Gastroesophageal sphincter (tissue), 4 donors: ENCODE results near the gene CYTH3. TPM values are rescaled to one million over a fixed set of nuclear protein-coding genes. Genes with fewer than 3 reads are reported as not detected.

Experiments used
- ATAC-seq: fragments of 150-250 bp; one replicate; pipeline ENCODE4 v1.9.1; 2016; ENCODE audit warnings: mild to moderate bottlenecking, moderate library complexity
- H3K27ac ChIP-seq, 4 donors: fragments of 200-600 bp; sonication (generic) in 3 of 4; 1 replicate in 3 of 4; 2 replicates in 1 of 4; pipeline ENCODE4 v1.5.1; 2016 to 2019
- H3K27me3 ChIP-seq: fragments of 200-600 bp; sonication (generic); one replicate; pipeline ENCODE4 v1.5.1; 2019
- H3K36me3 ChIP-seq, 2 donors: fragments of 200-600 bp; sonication (generic); one replicate each; pipeline ENCODE4 v1.5.1; 2019; ENCODE audit warnings: control low read depth in 1 of 2
- H3K4me1 ChIP-seq, 3 donors: fragments of 200-600 bp; sonication (generic); 1 replicate in 2 of 3; 2 replicates in 1 of 3; pipeline ENCODE4 v1.5.1; 2016 to 2019; ENCODE audit warnings: control low read depth in 2 of 3
- H3K4me3 ChIP-seq, 2 donors: fragments of 200-600 bp; sonication (generic); one replicate each; pipeline ENCODE4 v1.5.1; 2019; ENCODE audit warnings: mild to moderate bottlenecking in 1 of 2, moderate library complexity in 1 of 2
- H3K9me3 ChIP-seq, 3 donors: fragments of 200-600 bp; sonication (generic); one replicate each; pipeline ENCODE4 v1.5.1; 2017 to 2019; ENCODE audit warnings: control low read depth in 2 of 3
- CTCF ChIP-seq, 4 experiments: fragments of 200-600 bp in 2 of 4; fragments of 450-650 bp in 2 of 4; sonication (generic) in 1 of 4; IDR thresholded peaks; one replicate each; pipeline ENCODE4 v1.5.1; 2017 to 2019; ENCODE audit warnings: antibody characterized with exemption in 4 of 4, mild to moderate bottlenecking in 2 of 4, moderate library complexity in 2 of 4
- EP300 ChIP-seq: sonication (generic); formaldehyde crosslinking; IDR thresholded peaks from one replicate; pipeline ENCODE4 v1.6.1; 2017; ENCODE audit warnings: antibody characterized with exemption, mild to moderate bottlenecking
- POLR2A ChIP-seq, 2 donors: fragments of 450-650 bp; IDR thresholded peaks; one replicate each; pipeline ENCODE4 v1.6.1; 2017; ENCODE audit warnings: antibody characterized with exemption in 2 of 2, mild to moderate bottlenecking in 2 of 2, moderate library complexity in 1 of 2
- POLR2AphosphoS5 ChIP-seq: sonication (generic); formaldehyde crosslinking; IDR thresholded peaks from one replicate; pipeline ENCODE4 v1.6.1; 2017; ENCODE audit warnings: antibody characterized with exemption
- WGBS, 2 donors: methylation state at CpG; one replicate each; pipeline ENCODE4 v1.1.5; 2018; ENCODE audit warnings: low coverage in 1 of 2; 5-methylcytosine and 5-hydroxymethylcytosine counted together
- total RNA-seq, 4 donors: library from RNA; depleted of rRNA; stranded (reverse); fragments of >200 nt; gene quantifications; one replicate each; pipeline ENCODE4 v1.1.0, GENCODE V29; 2016

The CYTH3 gene
- total RNA-seq, 4 donors from 2014 or later = 25.8 to 61.9 (median 39.4) TPM

DNA sequence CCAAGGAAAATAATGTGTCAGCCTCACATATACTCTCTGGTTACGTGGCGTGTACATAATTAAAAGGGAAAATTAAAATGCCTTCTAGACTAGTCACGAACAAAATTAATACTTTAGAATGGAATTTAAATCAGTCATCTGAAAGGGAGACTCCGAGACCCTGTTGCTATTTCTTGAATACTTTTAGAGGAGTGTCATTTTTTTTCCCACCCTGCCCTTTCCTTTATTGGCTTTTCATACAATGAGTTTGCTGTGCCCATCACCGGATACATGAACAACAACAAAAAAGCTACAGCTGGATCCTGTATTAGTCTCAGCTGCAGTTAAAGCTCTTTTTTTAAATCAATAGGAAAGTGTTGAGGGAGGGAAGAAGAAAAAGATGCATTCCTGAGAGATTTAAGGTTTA, 20.1 kb downstream of the CYTH3 start:
- peak overlapping the region in 2 of 4 donors; percentile 6 to 48 for H3K27ac ChIP-seq
- no peaks in the 10 kb centered on the region for H3K36me3 ChIP-seq
- H3K4me3 ChIP-seq = no peak overlapping the region
- ATAC-seq = no peak
- peaks cover 0 to 83% (median 3%) of the 10 kb centered on the region in 3 donors for H3K4me1 ChIP-seq
- no peak for TF ChIP-seq CTCF (IDR thresholded peaks at IDR 0.05)
- no peak for TF ChIP-seq POLR2AphosphoS5
- TF ChIP-seq EP300 = no peak
- no peak for TF ChIP-seq POLR2A (IDR thresholded peaks at IDR 0.05)
- WGBS, 2 donors = 9 to 18% methylated on average over 5 of the region's 5 CpGs
- no peaks in the 10 kb centered on the region for H3K27me3 ChIP-seq
- H3K9me3 ChIP-seq = no peaks in the 10 kb centered on the region

- TF ChIP-seq POLR2A (IDR thresholded peaks at IDR 0.05) (no peak), POLR2AphosphoS5 (no peak), CTCF (IDR thresholded peaks at IDR 0.05) (no peak), EP300 (no peak)
- WGBS, 2 donors = 47 to 50% methylated on average over 2 to 4 of the region's 4 CpGs
- no peak for ATAC-seq
- H3K9me3 ChIP-seq = no peaks in the 10 kb centered on the region
- H3K27me3 ChIP-seq = no peaks in the 10 kb centered on the region
- peaks cover 0 to 83% (median 8%) of the 10 kb centered on the region in 3 donors for H3K4me1 ChIP-seq
- H3K27ac ChIP-seq = peak overlapping the region in 1 of 4 donors; percentile 48
- no peak overlapping the region for H3K4me3 ChIP-seq
- no peaks in the 10 kb centered on the region for H3K36me3 ChIP-seq
These were observed 20.8 kb downstream of the CYTH3 start for GRCh38 chr7:6251653-6252052.

DNA sequence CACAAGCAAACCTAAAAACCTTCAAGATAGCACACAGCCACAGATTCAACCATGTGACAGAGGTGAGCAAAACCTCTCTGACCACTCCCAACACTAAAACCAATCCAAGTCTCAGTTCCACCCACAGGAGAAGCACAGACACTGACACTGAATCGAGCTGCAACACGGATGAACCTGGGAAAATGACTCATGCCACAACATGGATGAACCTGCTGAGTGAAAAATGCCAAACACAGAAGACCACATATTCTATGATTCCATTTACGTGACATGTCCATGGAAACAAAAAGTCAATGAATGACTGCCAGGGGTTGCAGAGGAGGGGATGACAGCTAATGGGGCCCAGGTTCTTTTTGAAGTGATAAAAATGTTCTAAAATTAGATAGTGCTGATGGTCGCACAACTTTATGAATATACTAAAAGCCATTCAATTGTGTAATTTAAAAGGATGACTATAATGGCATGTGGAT, 22.0 kb downstream of the CYTH3 start:
- Histone ChIP-seq H3K9me3 (no peaks in the 10 kb centered on the region), H3K36me3 (no peaks in the 10 kb centered on the region), H3K27me3 (no peaks in the 10 kb centered on the region), H3K4me1 (peaks cover 0 to 80% (median 10%) of the 10 kb centered on the region in 3 donors), H3K27ac (no peak overlapping the region), H3K4me3 (no peak overlapping the region)
- 70 to 83% methylated on average over 4 of the region's 4 CpGs for WGBS, 2 donors
- TF ChIP-seq EP300 (no peak), CTCF (IDR thresholded peaks at IDR 0.05) (no peak), POLR2A (IDR thresholded peaks at IDR 0.05) (no peak), POLR2AphosphoS5 (no peak)
- no peak for ATAC-seq

GRCh38 chr7:6249043-6249442, 23.4 kb downstream of the CYTH3 start:
- no peak overlapping the region for H3K4me3 ChIP-seq
- H3K36me3 ChIP-seq = no peaks in the 10 kb centered on the region
- H3K9me3 ChIP-seq = no peaks in the 10 kb centered on the region
- WGBS, 2 donors = 96 to 97% methylated on average over 3 to 4 of the region's 4 CpGs
- no peak overlapping the region for H3K27ac ChIP-seq
- H3K4me1 ChIP-seq = peaks cover 0 to 68% (median 10%) of the 10 kb centered on the region in 3 donors
- no peaks in the 10 kb centered on the region for H3K27me3 ChIP-seq
- TF ChIP-seq CTCF (IDR thresholded peaks at IDR 0.05) = no peak
- TF ChIP-seq POLR2A (IDR thresholded peaks at IDR 0.05) = no peak
- TF ChIP-seq POLR2AphosphoS5 = no peak
- no peak for TF ChIP-seq EP300
- ATAC-seq = no peak

GRCh38 chr7:6248581-6248980, 23.8 kb downstream of the CYTH3 start:
- WGBS, 2 donors = 70 to 84% methylated on average over 2 to 4 of the region's 6 CpGs
- no peak overlapping the region for H3K27ac ChIP-seq
- no peaks in the 10 kb centered on the region for H3K36me3 ChIP-seq
- H3K4me1 ChIP-seq = peaks cover 0 to 63% (median 10%) of the 10 kb centered on the region in 3 donors
- H3K9me3 ChIP-seq = no peaks in the 10 kb centered on the region
- peak; percentile 71 for ATAC-seq
- no peaks in the 10 kb centered on the region for H3K27me3 ChIP-seq
- TF ChIP-seq CTCF (IDR thresholded peaks at IDR 0.05) (no peak), POLR2AphosphoS5 (no peak), POLR2A (IDR thresholded peaks at IDR 0.05) (no peak), EP300 (no peak)
- no peak overlapping the region for H3K4me3 ChIP-seq
